ENCODE results near the gene SLC6A20. TPM values are rescaled to one million over a fixed set of nuclear protein-coding genes. Genes with fewer than 3 reads are reported as not detected.

SLC6A20 gene, protein sequence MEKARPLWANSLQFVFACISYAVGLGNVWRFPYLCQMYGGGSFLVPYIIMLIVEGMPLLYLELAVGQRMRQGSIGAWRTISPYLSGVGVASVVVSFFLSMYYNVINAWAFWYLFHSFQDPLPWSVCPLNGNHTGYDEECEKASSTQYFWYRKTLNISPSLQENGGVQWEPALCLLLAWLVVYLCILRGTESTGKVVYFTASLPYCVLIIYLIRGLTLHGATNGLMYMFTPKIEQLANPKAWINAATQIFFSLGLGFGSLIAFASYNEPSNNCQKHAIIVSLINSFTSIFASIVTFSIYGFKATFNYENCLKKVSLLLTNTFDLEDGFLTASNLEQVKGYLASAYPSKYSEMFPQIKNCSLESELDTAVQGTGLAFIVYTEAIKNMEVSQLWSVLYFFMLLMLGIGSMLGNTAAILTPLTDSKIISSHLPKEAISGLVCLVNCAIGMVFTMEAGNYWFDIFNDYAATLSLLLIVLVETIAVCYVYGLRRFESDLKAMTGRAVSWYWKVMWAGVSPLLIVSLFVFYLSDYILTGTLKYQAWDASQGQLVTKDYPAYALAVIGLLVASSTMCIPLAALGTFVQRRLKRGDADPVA
- polyA plus RNA-seq = 10 to 100 TPM; 10.9 to 43.0 (median 32.7) TPM
- long read RNA-seq, donor 1 = 0 reads
- long read RNA-seq, donor 2, full-length matches to known transcripts = 4 of 4 reads
- long read RNA-seq, donor 2, partial matches to known transcripts = 0 of 4 reads
- long read RNA-seq, donor 2, other reads (novel, unspliced or antisense) = 0 of 4 reads
- long read RNA-seq, donor 3, full-length matches to known transcripts = 5 of 12 reads
- long read RNA-seq, donor 3, partial matches to known transcripts = 7 of 12 reads
- long read RNA-seq, donor 3, other reads (novel, unspliced or antisense) = 0 of 12 reads
- long read RNA-seq, donor 4 = 0 reads
- long read RNA-seq, donor 5, full-length matches to known transcripts = 1 of 1 reads
- long read RNA-seq, donor 5, partial matches to known transcripts = 0 of 1 reads
- long read RNA-seq, donor 5, other reads (novel, unspliced or antisense) = 0 of 1 reads
- long read RNA-seq, donor 6, full-length matches to known transcripts = 9 of 9 reads
- long read RNA-seq, donor 6, partial matches to known transcripts = 0 of 9 reads
- long read RNA-seq, donor 6, other reads (novel, unspliced or antisense) = 0 of 9 reads
- long read RNA-seq, donor 7 = 0 reads
- long read RNA-seq, donor 8 = 0 reads
- long read RNA-seq, donor 9 = 0 reads
- long read RNA-seq, donor 10, full-length matches to known transcripts = 1 of 1 reads
- long read RNA-seq, donor 10, partial matches to known transcripts = 0 of 1 reads
- long read RNA-seq, donor 10, other reads (novel, unspliced or antisense) = 0 of 1 reads

DNA sequence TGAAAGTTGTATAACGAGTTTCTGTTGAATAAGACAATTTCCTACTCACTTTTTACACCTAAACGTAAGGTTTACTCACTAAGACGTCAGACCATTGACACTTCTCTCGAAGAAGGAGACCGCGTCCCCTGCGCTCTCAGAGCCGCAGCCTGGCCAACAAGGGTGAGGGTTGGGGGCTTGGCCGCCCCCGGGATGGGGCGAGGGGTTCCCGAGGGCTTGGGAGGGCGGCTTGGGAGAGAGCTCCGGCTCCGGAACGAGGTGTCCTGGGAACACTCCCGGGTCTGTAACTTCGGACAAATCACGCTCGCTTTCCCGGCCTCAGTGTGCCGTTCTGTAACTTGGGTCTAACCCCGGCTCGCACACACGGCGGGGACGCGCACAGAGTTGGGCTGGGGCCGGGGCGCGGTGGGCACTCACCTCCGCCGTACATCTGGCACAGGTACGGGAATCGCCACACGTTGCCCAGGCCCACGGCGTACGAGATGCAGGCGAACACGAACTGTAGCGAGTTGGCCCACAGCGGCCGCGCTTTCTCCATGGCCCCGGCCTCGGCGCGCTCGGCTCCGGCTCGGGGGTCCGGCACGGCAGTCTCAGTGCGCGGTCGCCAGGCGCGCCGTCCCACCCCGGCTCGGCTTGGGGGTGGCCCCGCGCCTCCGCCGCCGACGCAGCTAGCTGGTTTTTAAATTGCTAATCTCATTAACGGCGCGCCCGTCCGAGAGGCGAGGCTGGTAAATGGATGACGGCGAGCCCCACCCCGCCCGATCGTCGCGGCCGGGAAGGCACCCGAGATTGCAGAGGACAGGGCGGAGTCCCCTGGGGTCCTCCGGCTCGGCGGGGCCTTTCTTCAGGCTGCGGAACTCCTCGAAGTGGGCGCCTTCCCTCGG lies at the start of gene SLC6A20:
TSS of gene SLC6A20 (minus strand) at position 655 of the 884 bp plus-strand sequence. CDS start at position 538, 117 bp downstream.
- no peak for FAIRE-seq
- 1 to 2% (median 2%) methylated on average over 86 to 91 of the region's 91 CpGs for WGBS, 3 donors
- H3K36me3 ChIP-seq (ENCODE audit: control insufficient read depth in 3 of 3, insufficient read depth in 2 of 3, low read depth in 1 of 3, low read length in 3 of 3) = peaks cover 0 to 16% (median 0%) of the 10 kb centered on the region in 3 donors

DNA sequence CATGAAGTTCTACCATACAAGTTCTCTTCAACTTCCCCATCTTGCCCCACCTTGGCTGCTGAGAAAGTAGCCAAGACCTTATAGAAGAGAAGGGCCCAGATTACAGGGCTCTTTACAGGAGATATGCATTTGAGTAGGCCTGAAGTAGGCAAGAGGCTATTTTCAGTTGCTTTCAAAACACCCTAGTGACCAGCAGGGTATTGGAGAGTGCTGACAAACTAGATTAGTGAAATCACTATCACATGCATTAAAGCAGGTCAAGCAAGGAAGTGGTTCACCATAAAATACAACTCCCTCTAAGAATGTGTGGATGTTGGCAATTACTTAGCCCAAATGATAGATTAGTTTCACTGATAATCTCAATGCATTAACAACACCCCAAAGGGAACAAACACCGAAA lies 48.3 kb upstream of the SLC6A20 start:
- FAIRE-seq (no peak), DNase-seq (peak in 1 of 2 donors; percentile 10)
- WGBS, 3 donors = 71 to 83% (median 81%) methylated on average over 1 of the region's 1 CpG
- Histone ChIP-seq H3K4me3 (ENCODE audit: low read depth in 1 of 3, low read length in 3 of 3) (no peak overlapping the region), H3K27ac (ENCODE audit: low read depth in 1 of 3, low read length in 2 of 3) (no peak overlapping the region), H3K4me1 (ENCODE audit: control insufficient read depth in 3 of 3, insufficient read depth in 2 of 3, low read depth in 1 of 3, low read length in 2 of 3) (peaks cover 0 to 4% (median 0%) of the 10 kb centered on the region in 3 donors), H3K27me3 (ENCODE audit: control insufficient read depth in 3 of 3, insufficient read depth in 3 of 3, low read length in 3 of 3) (peaks cover 0 to 2% (median 0%) of the 10 kb centered on the region in 3 donors), H3K36me3 (ENCODE audit: control insufficient read depth in 3 of 3, insufficient read depth in 2 of 3, low read depth in 1 of 3, low read length in 3 of 3) (no peaks in the 10 kb centered on the region), H3K9me3 (ENCODE audit: control insufficient read depth in 2 of 2, insufficient read depth in 1 of 2, low read depth in 1 of 2, low read length in 1 of 2) (no peaks in the 10 kb centered on the region)

More for the DNA sequence above, at the start of gene SLC6A20:
- Histone ChIP-seq H3K9me3 (ENCODE audit: control insufficient read depth in 2 of 2, insufficient read depth in 1 of 2, low read depth in 1 of 2, low read length in 1 of 2) (no peaks in the 10 kb centered on the region), H3K4me3 (ENCODE audit: low read depth in 1 of 3, low read length in 3 of 3) (peak within 1 kb of the TSS; percentile 11 to 94 (median 81)), H3K4me1 (ENCODE audit: control insufficient read depth in 3 of 3, insufficient read depth in 2 of 3, low read depth in 1 of 3, low read length in 2 of 3) (peaks cover 0 to 28% (median 0%) of the 10 kb centered on the region in 3 donors), H3K27me3 (ENCODE audit: control insufficient read depth in 3 of 3, insufficient read depth in 3 of 3, low read length in 3 of 3) (peaks cover 0 to 14% (median 5%) of the 10 kb centered on the region in 3 donors), H3K27ac (ENCODE audit: low read depth in 1 of 3, low read length in 2 of 3) (peak within 1 kb of the TSS in 2 of 3 donors; percentile 72 to 82)
- DNase-seq = peak; percentile 79 to 92

DNA sequence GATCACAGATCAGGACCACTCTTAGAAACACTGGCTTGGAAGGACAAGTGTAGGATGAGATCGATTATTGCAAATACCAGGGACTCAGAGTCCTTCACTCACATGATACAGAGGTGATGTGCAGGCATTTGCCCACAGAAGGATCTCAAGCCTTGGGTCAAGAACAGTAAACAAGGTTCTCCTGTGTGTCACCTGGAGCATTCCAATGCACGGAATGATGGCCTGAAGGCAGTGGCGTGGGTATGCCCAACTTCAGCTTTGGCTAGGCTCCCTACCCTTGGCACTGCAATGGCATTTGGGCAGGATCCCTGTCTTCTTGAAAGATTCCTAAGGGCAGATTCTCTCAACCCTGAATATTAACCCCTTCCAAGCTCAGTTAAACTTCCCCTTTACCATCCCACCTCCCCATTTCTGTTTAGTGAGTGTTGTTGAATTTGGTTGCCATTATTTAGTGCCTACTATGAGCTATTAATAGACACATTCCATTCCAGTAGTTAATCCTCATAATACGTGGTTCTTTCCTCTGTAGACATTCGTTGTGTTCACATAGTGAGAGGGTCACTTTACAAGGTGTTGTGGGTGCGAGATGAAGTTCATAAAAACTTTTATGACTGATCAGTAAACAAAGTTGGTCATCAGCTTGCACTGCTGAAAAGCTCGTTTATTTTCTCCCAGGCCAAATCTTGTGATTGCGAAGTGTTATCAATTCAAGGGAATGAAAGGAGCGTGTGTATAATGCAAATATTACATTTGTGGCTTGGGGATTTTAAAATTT lies 46.7 kb upstream of the SLC6A20 start:
- peaks cover 0 to 4% (median 0%) of the 10 kb centered on the region in 3 donors for H3K4me1 ChIP-seq (ENCODE audit: control insufficient read depth in 3 of 3, insufficient read depth in 2 of 3, low read depth in 1 of 3, low read length in 2 of 3)
- WGBS, 3 donors = 56 to 77% (median 68%) methylated on average over 9 of the region's 9 CpGs
- H3K4me3 ChIP-seq (ENCODE audit: low read depth in 1 of 3, low read length in 3 of 3) = no peak overlapping the region
- FAIRE-seq = no peak
- no peak overlapping the region for H3K27ac ChIP-seq (ENCODE audit: low read depth in 1 of 3, low read length in 2 of 3)
- no peak for DNase-seq
- H3K36me3 ChIP-seq (ENCODE audit: control insufficient read depth in 3 of 3, insufficient read depth in 2 of 3, low read depth in 1 of 3, low read length in 3 of 3) = no peaks in the 10 kb centered on the region
- H3K9me3 ChIP-seq (ENCODE audit: control insufficient read depth in 2 of 2, insufficient read depth in 1 of 2, low read depth in 1 of 2, low read length in 1 of 2) = no peaks in the 10 kb centered on the region
- H3K27me3 ChIP-seq (ENCODE audit: control insufficient read depth in 3 of 3, insufficient read depth in 3 of 3, low read length in 3 of 3) = peaks cover 0 to 2% (median 0%) of the 10 kb centered on the region in 3 donors

DNA sequence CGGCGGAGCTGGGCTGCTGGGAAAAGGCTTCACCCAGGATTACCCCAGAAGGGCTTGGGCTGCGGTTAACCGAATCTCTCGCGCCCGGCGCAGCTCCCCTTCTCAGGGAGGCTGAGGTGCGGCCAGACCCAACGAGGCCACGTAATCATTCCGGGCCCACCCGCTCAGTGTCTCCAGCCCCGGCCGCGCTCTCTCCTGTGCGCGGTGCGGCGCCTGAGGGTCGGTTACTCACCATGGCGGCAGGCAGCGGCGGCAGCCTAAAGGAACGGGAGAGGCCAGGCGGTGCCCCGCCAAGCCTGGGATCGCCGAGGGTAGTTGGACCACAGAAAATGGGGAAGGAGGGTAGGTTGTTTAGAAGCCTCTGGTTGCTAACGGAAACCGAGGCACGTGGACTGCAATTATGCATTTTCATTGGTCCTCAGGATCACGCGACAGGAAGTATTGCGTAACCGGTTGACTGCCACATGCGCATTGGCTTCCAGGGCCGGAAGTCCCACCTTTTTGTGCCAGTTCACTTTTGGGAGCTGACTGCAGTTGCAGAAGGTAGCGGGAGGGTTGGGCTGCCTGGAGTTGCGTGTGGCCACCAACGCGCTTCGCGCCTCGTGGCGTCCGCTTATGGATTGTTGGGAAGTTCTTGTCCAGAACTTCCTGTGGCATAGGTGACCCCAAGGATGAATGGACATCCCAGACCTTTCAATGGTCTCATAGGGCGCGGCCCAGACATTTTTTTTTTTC lies 45.6 kb upstream of the SLC6A20 start, which contains the start of gene LZTFL1:
TSS of gene LZTFL1 (minus strand) at position 363 of the 735 bp plus-strand sequence. CDS start at position 235, 128 bp downstream.
- FAIRE-seq (no peak), DNase-seq (peak; percentile 97 to 98)
- H3K4me3 ChIP-seq (ENCODE audit: low read depth in 1 of 3, low read length in 3 of 3) = peak within 1 kb of the TSS; percentile 75 to 92 (median 82)
- peaks cover 0 to 4% (median 0%) of the 10 kb centered on the region in 3 donors for H3K4me1 ChIP-seq (ENCODE audit: control insufficient read depth in 3 of 3, insufficient read depth in 2 of 3, low read depth in 1 of 3, low read length in 2 of 3)
- WGBS, 3 donors = 2 to 3% (median 3%) methylated on average over 44 to 49 of the region's 49 CpGs
- no peaks in the 10 kb centered on the region for H3K9me3 ChIP-seq (ENCODE audit: control insufficient read depth in 2 of 2, insufficient read depth in 1 of 2, low read depth in 1 of 2, low read length in 1 of 2)
- peak within 1 kb of the TSS; percentile 15 to 76 (median 16) for H3K27ac ChIP-seq (ENCODE audit: low read depth in 1 of 3, low read length in 2 of 3)
- no peaks in the 10 kb centered on the region for H3K36me3 ChIP-seq (ENCODE audit: control insufficient read depth in 3 of 3, insufficient read depth in 2 of 3, low read depth in 1 of 3, low read length in 3 of 3)
- H3K27me3 ChIP-seq (ENCODE audit: control insufficient read depth in 3 of 3, insufficient read depth in 3 of 3, low read length in 3 of 3) = peaks cover 0 to 2% (median 0%) of the 10 kb centered on the region in 3 donors

DNA sequence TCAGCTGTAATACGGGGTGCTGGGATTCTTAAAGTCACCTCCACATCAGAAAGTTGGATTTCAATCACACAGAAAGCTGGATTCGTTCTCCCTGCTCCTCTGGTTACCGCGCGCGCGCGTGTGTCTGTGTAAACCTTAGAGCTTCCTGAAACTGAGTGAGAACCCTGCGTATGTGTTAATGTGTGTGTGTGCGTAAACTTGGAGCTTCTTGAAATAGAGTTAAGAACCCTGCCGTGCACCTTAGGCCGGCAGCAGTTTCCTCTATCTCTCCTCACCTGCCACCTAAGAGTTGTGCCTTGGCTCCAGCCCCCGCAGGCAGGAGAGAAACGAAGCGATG lies 45.1 kb upstream of the SLC6A20 start:
- 0 to 3% (median 1%) methylated on average over 15 of the region's 15 CpGs for WGBS, 3 donors
- H3K4me1 ChIP-seq (ENCODE audit: control insufficient read depth in 3 of 3, insufficient read depth in 2 of 3, low read depth in 1 of 3, low read length in 2 of 3) = peaks cover 0 to 4% (median 0%) of the 10 kb centered on the region in 3 donors
- FAIRE-seq = no peak
- peak overlapping the region in 2 of 3 donors; percentile 15 to 76 for H3K27ac ChIP-seq (ENCODE audit: low read depth in 1 of 3, low read length in 2 of 3)
- H3K27me3 ChIP-seq (ENCODE audit: control insufficient read depth in 3 of 3, insufficient read depth in 3 of 3, low read length in 3 of 3) = no peaks in the 10 kb centered on the region
- peak overlapping the region; percentile 75 to 92 (median 82) for H3K4me3 ChIP-seq (ENCODE audit: low read depth in 1 of 3, low read length in 3 of 3)
- H3K9me3 ChIP-seq (ENCODE audit: control insufficient read depth in 2 of 2, insufficient read depth in 1 of 2, low read depth in 1 of 2, low read length in 1 of 2) = no peaks in the 10 kb centered on the region
- H3K36me3 ChIP-seq (ENCODE audit: control insufficient read depth in 3 of 3, insufficient read depth in 2 of 3, low read depth in 1 of 3, low read length in 3 of 3) = peaks cover 0 to 4% (median 1%) of the 10 kb centered on the region in 3 donors
- peak in 1 of 2 donors; percentile 42 for DNase-seq

DNA sequence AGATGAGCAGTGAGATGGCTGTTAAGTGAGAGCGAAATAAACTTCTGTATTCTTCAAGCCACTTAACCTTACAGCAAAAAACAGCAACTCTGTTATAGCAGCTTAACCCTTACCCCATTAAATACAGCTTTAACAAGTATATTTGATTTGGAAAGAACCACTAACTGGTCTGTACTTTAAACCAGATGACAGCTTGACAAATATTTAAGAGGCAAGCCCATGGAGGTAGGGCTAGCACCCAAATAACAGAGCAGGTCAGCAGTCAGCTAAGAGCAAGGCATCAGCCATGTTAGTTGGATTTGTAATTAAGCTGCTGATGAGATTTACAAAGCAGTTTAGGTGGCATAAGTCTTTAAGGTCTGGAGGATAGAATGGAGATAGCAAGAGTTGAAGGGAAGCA lies 42.1 kb upstream of the SLC6A20 start:
- Histone ChIP-seq H3K4me3 (ENCODE audit: low read depth in 1 of 3, low read length in 3 of 3) (no peak overlapping the region), H3K9me3 (ENCODE audit: control insufficient read depth in 2 of 2, insufficient read depth in 1 of 2, low read depth in 1 of 2, low read length in 1 of 2) (no peaks in the 10 kb centered on the region), H3K27ac (ENCODE audit: low read depth in 1 of 3, low read length in 2 of 3) (no peak overlapping the region), H3K4me1 (ENCODE audit: control insufficient read depth in 3 of 3, insufficient read depth in 2 of 3, low read depth in 1 of 3, low read length in 2 of 3) (peaks cover 0 to 4% (median 0%) of the 10 kb centered on the region in 3 donors), H3K27me3 (ENCODE audit: control insufficient read depth in 3 of 3, insufficient read depth in 3 of 3, low read length in 3 of 3) (no peaks in the 10 kb centered on the region), H3K36me3 (ENCODE audit: control insufficient read depth in 3 of 3, insufficient read depth in 2 of 3, low read depth in 1 of 3, low read length in 3 of 3) (peaks cover 0 to 9% (median 6%) of the 10 kb centered on the region in 3 donors)
- no peak for DNase-seq
- no peak for FAIRE-seq
- 93 to 100% (median 96%) methylated on average over 1 of the region's 1 CpG for WGBS, 3 donors

All from small intestine (tissue), 16 donors.